Transverse colon (tissue), 4 donors: ENCODE measurements around the gene PANK4. TPM values are rescaled to one million over a fixed set of nuclear protein-coding genes. Genes with fewer than 3 reads are reported as not detected.

ENCODE experiments used
- DNase-seq: peaks from one replicate; pipeline ENCODE4 v3.0.0-alpha.2; 2019
- H3K27ac ChIP-seq, 4 donors: fragments of 200-600 bp; sonication (generic); 2 replicates each; pipeline ENCODE4 v1.5.1; 2016 to 2018; ENCODE audit warnings: inconsistent platforms in 4 of 4
- H3K27me3 ChIP-seq: fragments of 200-600 bp; sonication (generic); 2 replicates; pipeline ENCODE4 v1.5.1; 2017; ENCODE audit warnings: inconsistent platforms
- H3K36me3 ChIP-seq, 4 donors: fragments of 200-600 bp; sonication (generic); 2 replicates each; pipeline ENCODE4 v1.5.1; 2017 to 2019; ENCODE audit warnings: inconsistent platforms in 4 of 4
- H3K4me1 ChIP-seq, 4 donors: fragments of 200-600 bp; sonication (generic); 2 replicates each; pipeline ENCODE4 v1.5.1; 2017 to 2020; ENCODE audit warnings: inconsistent platforms in 4 of 4
- H3K4me3 ChIP-seq, 4 donors: fragments of 200-600 bp; sonication (generic); 1 replicate in 1 of 4; 2 replicates in 3 of 4; pipeline versions ENCODE4 v1.5.1 to v1.6.1; 2017 to 2019; ENCODE audit warnings: inconsistent platforms in 4 of 4
- H3K9me3 ChIP-seq, 2 donors: fragments of 200-600 bp; sonication (generic); 2 replicates each; pipeline ENCODE4 v1.5.1; 2017 to 2019; ENCODE audit warnings: inconsistent platforms in 2 of 2
- EP300 ChIP-seq: sonication (generic); formaldehyde crosslinking; IDR thresholded peaks from one replicate; pipeline ENCODE4 v1.6.1; 2017; ENCODE audit warnings: antibody characterized with exemption, low read depth
- POLR2A ChIP-seq: fragments of 450-650 bp; IDR thresholded peaks from one replicate; pipeline ENCODE4 v1.6.1; 2016; ENCODE audit warnings: antibody characterized with exemption, mild to moderate bottlenecking, moderate library complexity
- POLR2AphosphoS5 ChIP-seq, 3 donors: sonication (generic); formaldehyde crosslinking; IDR thresholded peaks; one replicate each; pipeline ENCODE4 v1.6.1; 2016; ENCODE audit warnings: antibody characterized with exemption in 3 of 3
- WGBS, 2 donors: methylation state at CpG; one replicate each; pipeline ENCODE4 v1.1.5; 2018; ENCODE audit warnings: low coverage in 1 of 2; 5-methylcytosine and 5-hydroxymethylcytosine counted together
- in situ Hi-C, 4 donors: fragments of 200-750 bp; cut with MboI; loops; one replicate each; pipeline versions ENCODE4 v1.15.0 to v1.15.1; 2017; ENCODE audit warnings: low sequenced_read_pairs in 3 of 4, low pct_ligation_motif_present in 1 of 4, low pct_unique_long_range_greater_than_20kb in 1 of 4
- intact Hi-C: fragments of 100-400 bp; cut with DNase I; formaldehyde crosslinking; loops from one replicate; pipeline ENCODE4 v1.15.1; 2023; ENCODE audit warnings: low total_unique reads
- total RNA-seq, 4 donors: library from RNA; depleted of rRNA; stranded (reverse); fragments of >200 nt; gene quantifications; one replicate each; pipeline ENCODE4 v1.1.0, GENCODE V29; 2016
- TF ChIP-seq, protein P1 (sequence below), 5 experiments: fragments of 200-600 bp in 3 of 5; fragments of 450-650 bp in 2 of 5; sonication (generic) in 3 of 5; IDR thresholded peaks; 1 replicate in 2 of 5; 2 replicates in 3 of 5; pipeline ENCODE4 v1.5.1; 2016 to 2017; ENCODE audit warnings: antibody characterized with exemption in 5 of 5, inconsistent platforms in 3 of 5, mild to moderate bottlenecking in 2 of 5, moderate library complexity in 1 of 5

Gene PANK4
- total RNA-seq, 4 donors from 2014 or later, result 41.1 to 58.3 (median 47.3) TPM

DNA sequence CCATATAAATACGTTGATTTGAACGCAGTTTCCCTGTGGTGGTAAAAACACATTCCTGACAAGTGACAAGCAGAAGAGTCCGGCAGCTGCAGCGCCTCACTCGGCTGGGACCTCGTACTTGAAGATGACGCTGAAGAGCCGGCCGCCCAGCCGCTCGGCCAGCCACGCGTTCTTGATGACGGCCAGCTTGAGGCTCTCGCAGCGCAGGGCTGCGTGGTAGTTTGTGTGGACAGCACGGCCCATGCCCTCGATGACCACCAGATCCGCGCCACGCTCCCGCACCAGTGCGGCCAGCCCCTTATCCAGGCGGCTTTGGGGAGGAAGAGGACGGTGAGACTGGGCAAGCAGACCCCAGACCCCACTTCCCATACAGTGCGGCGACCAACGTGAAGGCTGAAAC, 17.6 kb downstream of the PANK4 start:
- intact Hi-C loops (no loop called here), in situ Hi-C loops (no loop called here)
- Histone ChIP-seq H3K4me3 (no peak overlapping the region), H3K27me3 (peaks cover 23% of the 10 kb centered on the region), H3K4me1 (peaks cover 0 to 3% (median 0%) of the 10 kb centered on the region in 4 donors), H3K9me3 (no peaks in the 10 kb centered on the region), H3K27ac (no peak overlapping the region), H3K36me3 (peaks cover 0 to 40% (median 18%) of the 10 kb centered on the region in 4 donors)
- DNase-seq, result no peak
- TF ChIP-seq POLR2A (no peak), POLR2AphosphoS5 (IDR thresholded peaks at IDR 0.05) (no peak), EP300 (no peak)
- TF ChIP-seq, protein P1, sequence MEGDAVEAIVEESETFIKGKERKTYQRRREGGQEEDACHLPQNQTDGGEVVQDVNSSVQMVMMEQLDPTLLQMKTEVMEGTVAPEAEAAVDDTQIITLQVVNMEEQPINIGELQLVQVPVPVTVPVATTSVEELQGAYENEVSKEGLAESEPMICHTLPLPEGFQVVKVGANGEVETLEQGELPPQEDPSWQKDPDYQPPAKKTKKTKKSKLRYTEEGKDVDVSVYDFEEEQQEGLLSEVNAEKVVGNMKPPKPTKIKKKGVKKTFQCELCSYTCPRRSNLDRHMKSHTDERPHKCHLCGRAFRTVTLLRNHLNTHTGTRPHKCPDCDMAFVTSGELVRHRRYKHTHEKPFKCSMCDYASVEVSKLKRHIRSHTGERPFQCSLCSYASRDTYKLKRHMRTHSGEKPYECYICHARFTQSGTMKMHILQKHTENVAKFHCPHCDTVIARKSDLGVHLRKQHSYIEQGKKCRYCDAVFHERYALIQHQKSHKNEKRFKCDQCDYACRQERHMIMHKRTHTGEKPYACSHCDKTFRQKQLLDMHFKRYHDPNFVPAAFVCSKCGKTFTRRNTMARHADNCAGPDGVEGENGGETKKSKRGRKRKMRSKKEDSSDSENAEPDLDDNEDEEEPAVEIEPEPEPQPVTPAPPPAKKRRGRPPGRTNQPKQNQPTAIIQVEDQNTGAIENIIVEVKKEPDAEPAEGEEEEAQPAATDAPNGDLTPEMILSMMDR (IDR thresholded peaks at IDR 0.05), result no peak
- 92% methylated on average over 29 of the region's 29 CpGs; no CpG with 5 or more reads in 1 of the 2 donors for WGBS, 2 donors

DNA sequence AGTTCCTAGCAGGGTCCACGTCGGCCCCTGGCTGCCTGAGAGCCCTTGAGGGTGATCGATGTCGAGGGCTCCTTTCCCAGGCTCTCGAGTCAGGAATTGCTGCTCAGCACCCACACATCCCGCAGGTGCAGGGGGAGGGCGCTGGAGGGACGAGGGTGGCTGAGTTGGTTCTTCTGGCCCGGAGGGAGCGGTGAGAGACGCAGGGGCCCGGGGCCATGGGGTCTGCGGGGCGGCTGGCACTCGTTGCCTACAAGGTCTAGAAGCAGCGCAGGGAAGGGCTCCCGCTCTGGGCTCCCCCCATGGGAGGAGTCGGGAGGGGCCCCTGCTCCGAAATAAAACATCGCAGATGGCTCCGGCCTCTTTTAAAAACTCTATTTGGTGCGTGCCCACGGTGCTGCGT, 18.2 kb downstream of the PANK4 start:
- no peak overlapping the region for H3K4me3 ChIP-seq
- H3K27me3 ChIP-seq, result peaks cover 28% of the 10 kb centered on the region
- TF ChIP-seq EP300 (no peak), POLR2AphosphoS5 (IDR thresholded peaks at IDR 0.05) (no peak), POLR2A (no peak)
- TF ChIP-seq, protein P1 (IDR thresholded peaks at IDR 0.05), result no peak
- H3K36me3 ChIP-seq, result peaks cover 0 to 35% (median 16%) of the 10 kb centered on the region in 4 donors
- WGBS, 2 donors, result 89% methylated on average over 22 of the region's 24 CpGs; no CpG with 5 or more reads in 1 of the 2 donors
- in situ Hi-C loops (no loop called here), intact Hi-C loops (no loop called here)
- DNase-seq, result no peak
- H3K4me1 ChIP-seq, result peaks cover 0 to 3% (median 0%) of the 10 kb centered on the region in 4 donors
- H3K9me3 ChIP-seq, result no peaks in the 10 kb centered on the region
- no peak overlapping the region for H3K27ac ChIP-seq

DNA sequence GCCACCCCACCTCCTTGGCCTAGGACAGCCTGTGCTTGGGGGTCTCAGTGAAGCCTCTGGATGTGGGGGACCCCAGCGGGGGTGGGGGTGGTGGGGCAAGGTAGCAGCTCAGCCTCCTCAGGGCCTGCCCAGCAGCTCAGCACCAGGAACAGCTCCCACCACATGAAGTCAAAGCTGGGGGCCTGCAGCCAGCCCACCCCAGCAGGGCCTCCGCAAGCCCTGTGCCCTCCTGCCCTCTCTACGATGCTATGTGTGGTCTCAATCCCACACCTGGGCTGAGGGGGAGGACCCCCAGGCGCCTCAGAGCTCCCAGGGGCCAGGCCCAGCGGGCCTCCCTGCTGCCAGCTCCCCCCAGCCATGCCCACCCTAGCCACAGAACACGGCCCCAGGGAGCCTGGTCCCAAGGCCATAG, 18.6 kb downstream of the PANK4 start:
- H3K9me3 ChIP-seq, result no peaks in the 10 kb centered on the region
- H3K4me3 ChIP-seq, result no peak overlapping the region
- H3K36me3 ChIP-seq, result peaks cover 0 to 33% (median 16%) of the 10 kb centered on the region in 4 donors
- TF ChIP-seq EP300, result no peak
- TF ChIP-seq POLR2A, result no peak
- TF ChIP-seq, protein P1 (IDR thresholded peaks at IDR 0.05), result no peak
- no peak for TF ChIP-seq POLR2AphosphoS5 (IDR thresholded peaks at IDR 0.05)
- peaks cover 0 to 3% (median 0%) of the 10 kb centered on the region in 4 donors for H3K4me1 ChIP-seq
- H3K27ac ChIP-seq, result no peak overlapping the region
- in situ Hi-C loops, result no loop called here
- intact Hi-C loops, result no loop called here
- H3K27me3 ChIP-seq, result peaks cover 33% of the 10 kb centered on the region
- DNase-seq, result no peak
- WGBS, 2 donors, result 81% methylated on average over 6 of the region's 6 CpGs; no CpG with 5 or more reads in 1 of the 2 donors

DNA sequence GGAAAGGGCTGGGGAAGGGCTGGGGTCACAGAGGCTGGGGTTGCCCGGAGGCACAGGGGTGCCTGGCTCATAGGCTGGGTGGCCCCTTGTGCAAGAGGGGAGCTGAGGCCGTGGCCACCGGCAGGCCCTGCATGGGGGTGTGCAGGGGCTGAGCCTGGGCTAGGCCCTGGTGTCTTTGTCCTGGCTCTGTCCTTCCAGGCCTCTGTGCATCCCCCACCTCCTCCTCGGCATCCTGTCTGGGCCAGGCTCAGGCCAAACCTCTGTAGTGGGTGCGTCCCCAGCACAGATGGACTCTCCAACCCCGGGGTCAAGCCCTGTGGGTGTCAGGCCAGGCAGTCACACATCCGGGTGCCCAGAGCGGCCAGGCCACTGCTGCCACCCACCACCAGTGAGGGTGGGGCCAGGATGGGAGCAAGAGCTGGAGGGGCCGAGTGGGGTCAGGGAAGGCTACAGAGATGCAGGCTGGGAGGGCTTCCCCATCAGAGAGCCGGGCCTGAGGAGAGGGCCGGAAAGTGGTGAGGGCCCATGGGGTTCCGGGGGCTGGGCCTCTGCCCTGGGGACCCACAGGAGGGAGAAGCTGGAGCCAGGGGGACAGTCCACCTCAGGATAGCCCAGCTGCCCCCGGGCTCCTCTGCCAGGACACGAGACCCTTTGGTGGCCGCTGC, 19.4 kb downstream of the PANK4 start:
- H3K9me3 ChIP-seq, result no peaks in the 10 kb centered on the region
- TF ChIP-seq, protein P1 (IDR thresholded peaks at IDR 0.05), result no peak
- no peak for TF ChIP-seq POLR2A
- no peak for TF ChIP-seq EP300
- TF ChIP-seq POLR2AphosphoS5 (IDR thresholded peaks at IDR 0.05), result no peak
- no peak for DNase-seq
- peaks cover 40% of the 10 kb centered on the region for H3K27me3 ChIP-seq
- peaks cover 0 to 27% (median 12%) of the 10 kb centered on the region in 4 donors for H3K36me3 ChIP-seq
- 63% methylated on average over 14 of the region's 15 CpGs; no CpG with 5 or more reads in 1 of the 2 donors for WGBS, 2 donors
- in situ Hi-C loops, result no loop called here
- peaks cover 0 to 3% (median 0%) of the 10 kb centered on the region in 4 donors for H3K4me1 ChIP-seq
- no peak overlapping the region for H3K4me3 ChIP-seq
- no peak overlapping the region for H3K27ac ChIP-seq
- intact Hi-C loops, result no loop called here
